Naive thymus-derived CD4-positive, alpha-beta T cell (primary cell): Measurements from ENCODE around the gene ADAP1. TPM values are rescaled to one million over a fixed set of nuclear protein-coding genes. Genes with fewer than 3 reads are reported as not detected.

Experiments
- ATAC-seq: fragments of 150-1000 bp; cut with Tn5 transposase; 2 replicates; pipeline ENCODE4 v1.10.0; 2021; ENCODE audit warnings: mild to moderate bottlenecking, moderate library complexity
- CTCF ChIA-PET: fragments of 350-600 bp; sonication (Branson Sonifier 250); formaldehyde crosslinking; loops from one replicate; lab custom pipeline; 2021; ENCODE audit warnings: antibody characterized with exemption; lab: Charles Lee
- POLR2A ChIA-PET: fragments of 350-600 bp; sonication (Branson Sonifier 250); formaldehyde crosslinking; loops from one replicate; lab custom pipeline; 2021; ENCODE audit warnings: antibody characterized with exemption, inconsistent platforms; lab: Charles Lee
- DNase-seq, 9 donors: peaks; one replicate each; pipeline versions ENCODE4 v3.0.0 to v3.0.0-alpha.2; 2020 to 2022; ENCODE audit warnings: mixed read lengths in 1 of 9
- H3K27ac ChIP-seq: one replicate; pipeline ENCODE4 v1.7.0; 2013; ENCODE audit warnings: mild to moderate bottlenecking, low read depth, low read length, moderate library complexity
- H3K27me3 ChIP-seq, 2 donors: one replicate each; pipeline ENCODE4 v1.7.0; 2013; ENCODE audit warnings: low read length in 2 of 2, mild to moderate bottlenecking in 2 of 2, moderate library complexity in 2 of 2; ENCODE audit not compliant: control insufficient read depth in 2 of 2, insufficient read depth in 2 of 2
- H3K36me3 ChIP-seq, 3 experiments: 1 replicate in 2 of 3; 2 replicates in 1 of 3; pipeline ENCODE4 v1.7.0; 2013; ENCODE audit warnings: low read length in 3 of 3, mild to moderate bottlenecking in 3 of 3, moderate library complexity in 1 of 3; ENCODE audit not compliant: insufficient read depth in 3 of 3, control insufficient read depth in 2 of 3
- H3K4me1 ChIP-seq, 2 donors: one replicate each; pipeline ENCODE4 v1.7.0; 2013; ENCODE audit warnings: low read length in 2 of 2, mild to moderate bottlenecking in 2 of 2, moderate library complexity in 1 of 2; ENCODE audit not compliant: control insufficient read depth in 2 of 2, insufficient read depth in 2 of 2
- H3K4me3 ChIP-seq: 2 replicates; pipeline ENCODE4 v1.7.0; 2013; ENCODE audit warnings: mild to moderate bottlenecking, low read length
- H3K9me3 ChIP-seq, 3 experiments: 1 replicate in 2 of 3; 2 replicates in 1 of 3; pipeline ENCODE4 v1.7.0; 2013; ENCODE audit warnings: low read length in 3 of 3; ENCODE audit not compliant: control insufficient read depth in 2 of 3
- H3K27ac Mint-ChIP-seq, 9 donors: one replicate each; pipeline ENCODE4 v1.8.0; 2020 to 2022; ENCODE audit warnings: mixed read lengths in 9 of 9, mild to moderate bottlenecking in 8 of 9, moderate library complexity in 5 of 9, inconsistent platforms in 2 of 9
- H3K27me3 Mint-ChIP-seq, 5 donors: one replicate each; pipeline ENCODE4 v1.8.0; 2021 to 2022; ENCODE audit warnings: mixed read lengths in 5 of 5, mild to moderate bottlenecking in 1 of 5
- H3K36me3 Mint-ChIP-seq, 5 donors: one replicate each; pipeline ENCODE4 v1.8.0; 2020 to 2022; ENCODE audit warnings: mixed read lengths in 5 of 5, mild to moderate bottlenecking in 3 of 5, inconsistent platforms in 1 of 5
- H3K4me1 Mint-ChIP-seq, 7 donors: one replicate each; pipeline ENCODE4 v1.8.0; 2020 to 2022; ENCODE audit warnings: mixed read lengths in 7 of 7, mild to moderate bottlenecking in 3 of 7, inconsistent platforms in 1 of 7
- H3K4me3 Mint-ChIP-seq, 10 donors: one replicate each; pipeline ENCODE4 v1.8.0; 2020 to 2022; ENCODE audit warnings: mild to moderate bottlenecking in 10 of 10, mixed read lengths in 10 of 10, moderate library complexity in 6 of 10, inconsistent platforms in 2 of 10
- H3K9me3 Mint-ChIP-seq, 11 donors: one replicate each; pipeline ENCODE4 v1.8.0; 2020 to 2022; ENCODE audit warnings: mixed read lengths in 11 of 11, mild to moderate bottlenecking in 4 of 11, inconsistent platforms in 1 of 11, moderate library complexity in 1 of 11
- intact Hi-C, 2 donors: fragments of 100-400 bp; cut with micrococcal nuclease; formaldehyde crosslinking; loops; one replicate each; pipeline ENCODE4 v1.15.1; 2023
- polyA plus RNA-seq, 2 donors: library from polyadenylated mRNA; unstranded; fragments of 300-500 nt; fragmentation: Illumina TruSeq; gene quantifications; one replicate each; pipeline ENCODE4 v1.2.3, GENCODE V29; 2021
- total RNA-seq, 6 experiments: library from RNA in 5 of 6; stranded (reverse) in 5 of 6; gene quantifications; 1 replicate in 5 of 6; 2 replicates in 1 of 6; pipeline ENCODE4 v1.2.3 and lab custom pipeline; 2021 to 2026

The ADAP1 gene
- total and polyA plus RNA-seq, 7 experiments from 2014 or later = 3.8 to 68.6 (median 8.7) TPM

DNA sequence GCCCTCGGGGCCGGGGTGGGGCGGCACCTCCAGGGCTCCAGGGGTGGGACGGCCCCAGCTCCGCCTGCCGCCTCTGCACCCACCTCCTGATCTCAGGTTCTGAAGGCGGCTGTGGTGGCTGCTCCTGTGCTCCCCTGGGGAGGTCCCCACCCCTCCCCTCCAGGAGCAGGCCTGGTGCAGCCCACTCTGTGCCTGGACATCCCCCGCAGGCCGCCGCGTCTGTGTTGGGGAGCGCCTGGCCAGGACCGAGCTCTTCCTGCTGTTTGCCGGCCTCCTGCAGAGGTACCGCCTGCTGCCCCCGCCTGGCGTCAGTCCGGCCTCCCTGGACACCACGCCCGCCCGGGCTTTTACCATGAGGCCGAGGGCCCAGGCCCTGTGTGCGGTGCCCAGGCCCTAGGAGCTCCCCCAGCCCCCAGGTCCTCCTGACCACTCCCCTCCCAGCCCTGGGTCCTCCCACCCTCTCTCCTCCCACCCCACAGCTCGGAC lies 34.0 kb upstream of the ADAP1 start:
- intact Hi-C loops = no loop called here
- Mint-ChIP-seq H3K9me3 (no peaks in the 10 kb centered on the region), H3K4me3 (no peak overlapping the region), H3K27me3 (peaks cover 0 to 9% (median 4%) of the 10 kb centered on the region in 5 donors), H3K4me1 (peaks cover 3 to 6% (median 5%) of the 10 kb centered on the region in 7 donors), H3K36me3 (no peaks in the 10 kb centered on the region), H3K27ac (no peak overlapping the region)
- Histone ChIP-seq H3K4me1 (peaks cover 3 to 4% of the 10 kb centered on the region in 2 donors), H3K36me3 (no peaks in the 10 kb centered on the region), H3K9me3 (no peaks in the 10 kb centered on the region), H3K4me3 (no peak overlapping the region), H3K27ac (no peak overlapping the region), H3K27me3 (peaks cover 0 to 4% of the 10 kb centered on the region in 2 donors)
- ATAC-seq (no peak), DNase-seq (no peak)
- ChIA-PET CTCF (no interaction called here), POLR2A (interaction anchor here (0.5 to 0.9 kb wide), 2 partner anchors 13 to 88 kb away, joined by 3 read pairs; partner anchors contain the start of gene COX19)

- ChIA-PET CTCF (no interaction called here), POLR2A (interaction anchor here (0.9 kb wide), 1 partner anchor 12 kb away, joined by 3 read pairs; the partner anchor contains the start of gene COX19)
- H3K4me1 ChIP-seq = peaks cover 0 to 2% of the 10 kb centered on the region in 2 donors
- no peaks in the 10 kb centered on the region for H3K36me3 Mint-ChIP-seq
- H3K4me1 Mint-ChIP-seq = peaks cover under 1 to 5% (median under 1%) of the 10 kb centered on the region in 7 donors
- peaks cover 0 to 9% (median 4%) of the 10 kb centered on the region in 5 donors for H3K27me3 Mint-ChIP-seq
- no peak overlapping the region for H3K4me3 Mint-ChIP-seq
- H3K4me3 ChIP-seq = no peak overlapping the region
- H3K9me3 ChIP-seq = no peaks in the 10 kb centered on the region
- no peak for ATAC-seq
- intact Hi-C loops = no loop called here
- no peak overlapping the region for H3K27ac Mint-ChIP-seq
- H3K36me3 ChIP-seq = no peaks in the 10 kb centered on the region
- no peak overlapping the region for H3K27ac ChIP-seq
- peaks cover 0 to 4% of the 10 kb centered on the region in 2 donors for H3K27me3 ChIP-seq
- no peak for DNase-seq
- H3K9me3 Mint-ChIP-seq = no peaks in the 10 kb centered on the region
Observed at GRCh38 chr7:987909-988308, 33.4 kb upstream of the ADAP1 start.

DNA sequence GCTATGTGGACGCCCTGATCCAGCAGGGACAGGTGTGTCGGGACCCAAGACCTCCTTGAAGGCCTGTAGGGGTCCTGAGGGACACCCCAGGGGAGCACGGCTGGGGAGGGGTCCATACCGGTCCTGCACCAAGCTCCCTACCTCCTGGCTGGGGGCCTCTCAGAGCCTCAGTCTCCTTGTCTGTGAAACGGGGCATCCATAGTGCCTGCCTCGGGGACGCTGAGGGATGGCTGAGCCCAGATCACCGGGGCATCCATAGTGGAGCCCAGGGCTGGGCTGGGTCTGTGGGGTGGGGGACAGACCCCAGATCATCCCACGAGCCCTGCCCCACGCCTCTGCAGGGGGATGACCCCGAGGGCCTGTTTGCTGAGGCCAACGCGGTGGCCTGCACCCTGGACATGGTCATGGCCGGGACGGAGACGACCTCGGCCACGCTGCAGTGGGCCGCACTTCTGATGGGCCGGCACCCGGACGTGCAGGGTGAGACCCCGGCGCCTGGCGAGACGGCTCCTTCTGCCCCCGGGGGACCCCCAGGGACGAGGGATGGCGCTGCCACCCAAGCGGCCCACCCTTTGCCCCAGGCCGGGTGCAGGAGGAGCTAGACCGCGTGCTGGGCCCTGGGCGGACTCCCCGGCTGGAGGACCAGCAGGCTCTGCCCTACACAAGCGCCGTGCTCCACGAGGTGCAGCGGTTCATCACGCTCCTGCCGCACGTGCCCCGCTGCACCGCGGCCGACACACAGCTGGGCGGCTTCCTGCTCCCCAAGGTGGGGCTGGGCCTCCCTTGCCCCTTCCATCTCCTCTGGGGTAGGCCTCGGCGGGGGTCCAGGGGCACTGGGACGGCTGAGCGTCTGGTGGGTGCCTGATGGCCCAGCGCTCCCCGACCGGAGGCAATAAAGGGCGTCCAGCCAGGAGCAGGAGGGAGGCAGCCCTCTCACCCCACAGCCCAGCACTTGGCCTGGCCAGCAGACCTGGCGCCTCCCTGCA lies 32.6 kb upstream of the ADAP1 start:
- Mint-ChIP-seq H3K27ac (no peak overlapping the region), H3K27me3 (peaks cover 0 to 9% (median 4%) of the 10 kb centered on the region in 5 donors), H3K36me3 (no peaks in the 10 kb centered on the region), H3K4me1 (peaks cover 0 to 5% (median 0%) of the 10 kb centered on the region in 7 donors), H3K9me3 (no peaks in the 10 kb centered on the region), H3K4me3 (no peak overlapping the region)
- ChIA-PET CTCF (no interaction called here), POLR2A (no interaction called here)
- Histone ChIP-seq H3K36me3 (no peaks in the 10 kb centered on the region), H3K27ac (no peak overlapping the region), H3K4me3 (no peak overlapping the region), H3K9me3 (no peaks in the 10 kb centered on the region), H3K4me1 (no peaks in the 10 kb centered on the region), H3K27me3 (peaks cover 0 to 4% of the 10 kb centered on the region in 2 donors)
- ATAC-seq = no peak
- intact Hi-C loops = no loop called here
- DNase-seq = no peak

DNA sequence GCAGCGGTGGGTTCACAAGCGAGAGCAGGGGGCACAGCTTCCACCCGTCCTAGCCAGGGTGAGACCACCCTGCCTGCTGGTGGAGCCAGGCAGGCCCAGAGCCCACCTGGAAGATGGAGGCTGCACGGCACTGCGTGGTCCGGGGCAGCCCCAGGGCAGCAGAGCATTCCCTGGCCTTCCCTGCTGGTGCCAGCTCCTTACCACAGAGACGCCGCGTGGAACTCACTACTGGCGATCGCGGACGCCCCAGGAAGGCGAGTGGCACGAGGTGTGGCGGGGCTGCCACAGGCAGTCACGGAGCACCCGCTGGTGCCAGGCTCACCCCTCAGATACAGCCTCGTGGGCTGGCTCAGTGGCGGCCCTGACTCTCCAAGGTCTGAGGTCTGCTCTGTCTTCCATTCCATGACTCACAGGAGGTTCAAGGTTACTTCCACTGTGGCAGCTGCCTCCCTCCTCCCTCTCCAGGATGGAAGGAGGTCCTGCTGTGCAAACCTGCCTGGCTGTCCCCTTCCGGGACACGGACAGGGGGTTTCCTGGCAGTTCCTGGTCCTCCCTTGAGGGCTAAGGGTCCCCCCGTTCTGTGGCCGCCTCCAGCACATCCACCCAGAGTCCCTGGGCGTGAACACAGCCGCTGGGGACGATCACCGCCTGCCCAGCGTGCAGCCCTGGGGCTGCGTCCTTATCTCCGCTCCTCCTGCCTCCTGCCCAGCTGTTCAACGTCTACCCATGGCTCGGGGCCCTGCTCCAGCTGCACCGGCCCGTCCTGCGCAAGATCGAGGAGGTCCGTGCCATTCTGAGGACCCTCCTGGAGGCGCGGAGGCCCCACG lies 31.6 kb upstream of the ADAP1 start:
- intact Hi-C loops = no loop called here
- Mint-ChIP-seq H3K9me3 (no peaks in the 10 kb centered on the region), H3K4me3 (no peak overlapping the region), H3K4me1 (peaks cover 0 to 5% (median 0%) of the 10 kb centered on the region in 7 donors), H3K27ac (no peak overlapping the region), H3K27me3 (peaks cover 0 to 9% (median 4%) of the 10 kb centered on the region in 5 donors), H3K36me3 (no peaks in the 10 kb centered on the region)
- no peaks in the 10 kb centered on the region for H3K36me3 ChIP-seq
- no peaks in the 10 kb centered on the region for H3K9me3 ChIP-seq
- ATAC-seq = no peak
- POLR2A ChIA-PET = no interaction called here
- no peaks in the 10 kb centered on the region for H3K4me1 ChIP-seq
- CTCF ChIA-PET = interaction anchor here (0.8 kb wide), 1 partner anchor 79 kb away, joined by 3 read pairs; no protein-coding TSS in a partner anchor
- peaks cover 0 to 4% of the 10 kb centered on the region in 2 donors for H3K27me3 ChIP-seq
- no peak overlapping the region for H3K27ac ChIP-seq
- no peak for DNase-seq
- H3K4me3 ChIP-seq = no peak overlapping the region

- ChIA-PET CTCF (interaction anchor here (0.9 kb wide), 1 partner anchor 8 kb away, joined by 4 read pairs; no protein-coding TSS in a partner anchor), POLR2A (no interaction called here)
- Mint-ChIP-seq H3K27ac (no peak overlapping the region), H3K9me3 (no peaks in the 10 kb centered on the region), H3K36me3 (no peaks in the 10 kb centered on the region), H3K4me1 (peaks cover 0 to 5% (median 0%) of the 10 kb centered on the region in 7 donors), H3K4me3 (no peak overlapping the region), H3K27me3 (peaks cover 0 to 9% (median 4%) of the 10 kb centered on the region in 5 donors)
- H3K36me3 ChIP-seq = no peaks in the 10 kb centered on the region
- ATAC-seq (no peak), DNase-seq (no peak)
- no peak overlapping the region for H3K4me3 ChIP-seq
- no peaks in the 10 kb centered on the region for H3K4me1 ChIP-seq
- H3K27ac ChIP-seq = no peak overlapping the region
- intact Hi-C loops = no loop called here
- H3K27me3 ChIP-seq = peaks cover 0 to 4% of the 10 kb centered on the region in 2 donors
- H3K9me3 ChIP-seq = no peaks in the 10 kb centered on the region
Observed at GRCh38 chr7:985127-985416, 30.6 kb upstream of the ADAP1 start.

- no peak overlapping the region for H3K4me3 Mint-ChIP-seq
- H3K36me3 Mint-ChIP-seq = no peaks in the 10 kb centered on the region
- peaks cover 0 to 9% (median 4%) of the 10 kb centered on the region in 5 donors for H3K27me3 Mint-ChIP-seq
- H3K27me3 ChIP-seq = peaks cover 0 to 4% of the 10 kb centered on the region in 2 donors
- CTCF ChIA-PET = interaction anchor here (0.9 kb wide), 1 partner anchor 9 kb away, joined by 4 read pairs; no protein-coding TSS in a partner anchor
- peaks cover 0 to 5% (median 0%) of the 10 kb centered on the region in 7 donors for H3K4me1 Mint-ChIP-seq
- no peak overlapping the region for H3K27ac Mint-ChIP-seq
- no peak overlapping the region for H3K27ac ChIP-seq
- H3K4me3 ChIP-seq = no peak overlapping the region
- DNase-seq (no peak), ATAC-seq (no peak)
- H3K9me3 Mint-ChIP-seq = no peaks in the 10 kb centered on the region
- POLR2A ChIA-PET = no interaction called here
- no peaks in the 10 kb centered on the region for H3K9me3 ChIP-seq
- intact Hi-C loops = no loop called here
- no peaks in the 10 kb centered on the region for H3K4me1 ChIP-seq
- H3K36me3 ChIP-seq = no peaks in the 10 kb centered on the region
Observed at GRCh38 chr7:984361-985126, 30.1 kb upstream of the ADAP1 start.
